GM18873 (cell line): Measurements from ENCODE around the gene CACNA2D4.

Experiments used
- ATAC-seq: cut with Tn5 transposase; IDR thresholded peaks from one replicate; pipeline ENCODE4 v1.9.1; 2021; ENCODE audit warnings: mild to moderate bottlenecking, moderate library complexity, moderate number of reproducible peaks; ENCODE audit not compliant: unreplicated experiment, low FRiP score

CACNA2D4 gene

DNA sequence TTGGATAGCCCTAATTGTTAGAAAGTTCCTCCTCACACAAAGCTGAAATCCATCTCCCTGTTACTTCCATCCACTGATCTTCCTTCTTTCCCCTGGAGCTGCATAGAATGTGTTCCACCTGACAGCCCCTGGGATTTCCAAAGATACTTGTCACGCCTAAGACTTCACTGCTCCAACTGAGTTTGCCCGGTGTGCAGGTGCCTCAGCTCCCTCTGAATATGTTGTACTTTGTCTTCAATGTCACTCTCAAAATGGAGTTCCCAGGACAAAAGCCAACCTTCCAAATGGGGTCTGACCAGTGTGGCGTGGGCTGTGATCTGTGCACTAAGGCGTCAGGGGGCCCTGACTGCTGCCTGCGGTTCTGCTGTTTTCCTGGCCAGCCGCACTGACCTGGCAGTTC is 42.8 kb downstream of the CACNA2D4 start:
- ATAC-seq, result no peak

- no peak for ATAC-seq
Measured at GRCh38 chr12:1873531-1874510, 44.6 kb downstream of the CACNA2D4 start.

DNA sequence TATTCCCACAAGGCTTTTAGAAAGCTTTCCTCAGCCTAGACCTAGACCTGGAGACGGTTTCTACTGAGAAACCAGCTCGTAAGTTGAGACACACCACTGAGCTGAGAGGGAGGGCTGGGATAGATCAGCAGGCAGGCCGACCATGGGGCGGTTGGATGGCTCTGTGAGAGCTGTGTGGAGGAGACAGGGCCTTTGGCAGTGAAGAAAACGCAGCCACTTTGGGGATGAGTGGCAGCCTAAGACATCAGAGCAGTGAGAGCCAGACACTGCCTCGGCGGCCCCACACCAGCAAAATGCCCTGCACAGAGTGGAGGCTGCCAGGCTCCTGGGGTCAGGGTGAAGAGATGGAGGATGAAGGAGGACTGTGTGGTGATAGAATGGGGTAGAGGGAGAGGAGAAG is 46.0 kb downstream of the CACNA2D4 start:
- ATAC-seq, result no peak

GRCh38 chr12:1872001-1872400 is 46.5 kb downstream of the CACNA2D4 start:
- ATAC-seq, result no peak

- no peak for ATAC-seq
Measured at GRCh38 chr12:1870998-1871917, 47.2 kb downstream of the CACNA2D4 start.

DNA sequence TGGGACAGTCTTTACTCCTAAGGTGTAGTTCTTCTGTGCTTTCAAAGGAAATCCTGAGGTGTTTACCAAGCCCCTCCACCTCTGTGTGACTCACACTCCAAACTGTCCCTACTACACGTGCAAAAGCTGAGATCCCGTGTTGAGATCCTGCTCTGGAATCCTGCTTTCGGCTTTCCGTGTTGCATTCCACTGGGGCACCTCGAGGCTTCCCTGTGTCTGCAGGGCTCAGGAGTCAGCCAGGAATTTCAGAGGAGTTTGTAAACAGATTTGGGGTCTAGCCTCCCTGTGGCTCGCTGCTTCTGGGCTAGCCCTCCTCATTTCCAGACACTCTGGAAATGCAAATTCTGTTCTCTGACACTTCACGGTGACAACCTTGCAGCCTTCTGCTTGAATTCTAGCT is 48.4 kb downstream of the CACNA2D4 start:
- no peak for ATAC-seq

DNA sequence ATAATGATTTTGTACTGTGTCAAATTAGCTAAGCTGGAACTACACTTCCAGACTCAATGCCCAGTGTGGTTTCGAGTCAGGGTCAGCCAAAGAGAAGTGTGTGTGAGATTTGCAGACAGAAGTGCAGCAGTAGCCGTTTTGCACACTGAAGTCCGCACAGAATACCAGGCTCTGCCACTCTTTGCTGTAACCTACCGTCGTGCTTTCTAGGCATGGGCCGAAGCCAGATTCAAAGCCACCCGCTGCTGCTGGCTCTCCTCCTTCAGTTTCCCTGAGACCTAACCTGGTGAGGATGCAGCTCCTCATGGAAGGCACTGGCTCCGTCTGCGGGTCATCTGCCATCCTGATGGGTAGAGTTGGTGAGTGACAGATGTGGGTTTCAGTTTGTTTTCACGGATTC is 49.3 kb downstream of the CACNA2D4 start:
- ATAC-seq, result no peak

GRCh38 chr12:1865284-1865866 is 53.1 kb downstream of the CACNA2D4 start:
- ATAC-seq, result no peak

GRCh38 chr12:1864867-1865266 is 53.6 kb downstream of the CACNA2D4 start:
- no peak for ATAC-seq

DNA sequence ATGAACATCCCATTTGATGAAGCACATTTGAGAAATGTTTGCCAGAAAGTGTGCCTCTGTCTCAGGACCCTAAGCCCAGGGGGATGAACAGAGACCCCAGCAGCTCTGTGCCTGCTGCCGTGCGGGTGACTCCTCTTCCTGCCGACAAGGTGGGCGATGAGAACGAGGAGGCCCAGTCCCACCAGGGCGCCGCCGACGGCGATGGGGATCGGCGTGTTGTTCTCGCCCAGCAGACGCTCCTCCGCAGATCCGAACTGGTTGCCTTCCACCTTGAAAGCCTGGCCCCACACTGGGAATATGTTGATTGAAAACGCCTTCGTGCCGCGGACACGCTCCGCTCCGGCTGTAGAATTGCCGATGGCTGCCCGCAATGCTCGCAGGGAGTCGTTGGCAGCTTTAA is 54.0 kb downstream of the CACNA2D4 start:
- no peak for ATAC-seq

GRCh38 chr12:1863823-1864222 is 54.6 kb downstream of the CACNA2D4 start:
- no peak for ATAC-seq

GRCh38 chr12:1862973-1863372 is 55.5 kb downstream of the CACNA2D4 start:
- ATAC-seq, result no peak

- ATAC-seq, result no peak
Measured at GRCh38 chr12:1859643-1860042, 58.8 kb downstream of the CACNA2D4 start.

- no peak for ATAC-seq
Measured at GRCh38 chr12:1858456-1858855, 60.0 kb downstream of the CACNA2D4 start.

DNA sequence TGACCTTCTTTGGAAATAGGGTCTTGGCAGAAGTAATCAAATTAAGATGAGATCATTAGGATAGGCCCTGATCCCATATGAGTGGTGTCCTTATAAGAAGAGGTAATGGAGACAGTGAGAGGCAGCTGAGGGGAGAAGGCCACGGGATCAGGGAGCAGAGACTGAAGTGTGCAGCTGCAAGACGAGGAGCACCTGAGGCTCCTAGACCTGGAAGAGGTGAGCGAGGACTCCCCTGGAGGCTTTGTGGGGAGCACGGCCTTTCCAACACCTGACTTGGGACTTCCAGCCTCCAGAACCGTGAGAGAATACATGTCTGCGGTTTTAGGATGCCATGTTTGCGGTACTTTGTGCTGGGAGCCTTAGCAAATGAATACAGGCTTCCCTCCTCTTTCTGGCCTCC is 60.6 kb downstream of the CACNA2D4 start:
- ATAC-seq, result no peak

- ATAC-seq, result no peak
Measured at GRCh38 chr12:1857086-1857485, 61.4 kb downstream of the CACNA2D4 start.

GRCh38 chr12:1855241-1855640 is 63.2 kb downstream of the CACNA2D4 start:
- no peak for ATAC-seq

GRCh38 chr12:1853716-1854115 is 64.7 kb downstream of the CACNA2D4 start:
- ATAC-seq, result no peak

- ATAC-seq, result no peak
Measured at GRCh38 chr12:1852076-1852475, 66.4 kb downstream of the CACNA2D4 start.

DNA sequence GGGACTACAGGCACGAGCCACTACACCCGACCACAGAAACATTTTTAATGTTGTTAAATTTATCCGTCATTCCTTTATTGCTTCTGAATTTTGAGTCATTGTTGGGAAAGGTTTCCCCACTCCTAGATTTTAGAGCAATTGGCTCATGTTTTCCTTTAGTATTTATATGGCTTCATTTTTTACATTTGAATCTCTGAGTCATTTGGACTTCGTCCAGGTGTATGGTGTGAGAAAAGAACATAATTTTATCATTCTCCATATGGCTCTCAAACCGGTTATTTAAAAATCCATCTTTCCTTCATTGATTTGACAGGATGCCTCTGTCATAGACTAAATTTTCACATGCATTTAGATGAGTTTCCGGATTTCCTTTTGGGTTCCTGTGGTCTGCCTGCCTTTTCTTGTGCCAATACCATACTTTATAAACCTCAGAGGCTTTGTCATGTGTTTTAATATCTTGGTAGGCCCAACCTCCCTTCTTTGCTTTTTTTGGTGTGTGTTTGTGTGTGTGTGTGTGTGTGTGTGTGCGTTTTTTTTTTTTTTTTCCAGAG is 67.2 kb downstream of the CACNA2D4 start:
- ATAC-seq, result no peak

DNA sequence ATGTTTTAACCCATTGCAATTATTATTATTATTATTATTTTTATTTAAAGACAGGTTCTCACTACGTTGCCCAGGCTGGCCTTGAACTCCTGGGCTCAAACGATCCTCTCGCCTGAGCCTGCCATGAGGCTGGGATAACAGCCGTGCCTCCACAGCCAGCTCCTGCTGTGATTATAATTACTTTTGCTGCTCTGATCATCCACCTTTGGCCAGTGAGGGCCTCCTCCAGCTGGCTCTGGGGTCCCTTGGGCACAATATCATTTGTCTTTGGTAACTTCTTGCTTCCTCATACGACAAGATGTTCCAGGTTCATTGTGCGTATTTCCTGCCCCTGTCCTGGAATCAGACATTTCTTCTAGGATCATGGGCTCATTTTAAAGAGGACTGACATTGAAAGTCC is 69.7 kb downstream of the CACNA2D4 start:
- no peak for ATAC-seq
